Loucy (cell line): Measurements from ENCODE around the gene AURKAIP1.
A peak's percentile ranks its signal among the peaks of the same experiment; 100 is the strongest.

ENCODE experiments used
- H2AFZ ChIP-seq: fragments of 200-600 bp; sonication (generic); 2 replicates; pipeline ENCODE4 v1.6.0; 2016; ENCODE audit warnings: antibody characterized with exemption, mild to moderate bottlenecking, low read length, moderate library complexity
- H3F3A ChIP-seq: fragments of 200-600 bp; 2 replicates; pipeline ENCODE4 v1.6.0; 2016; ENCODE audit warnings: antibody characterized with exemption, low read depth, mild to moderate bottlenecking
- H3K27me3 ChIP-seq: fragments of 200-600 bp; sonication (generic); 2 replicates; pipeline ENCODE4 v1.6.1; 2014; ENCODE audit warnings: low read length, mild to moderate bottlenecking; ENCODE audit not compliant: insufficient read depth, poor library complexity, severe bottlenecking
- H3K36me3 ChIP-seq: fragments of 200-600 bp; sonication (generic); 2 replicates; pipeline ENCODE4 v1.6.1; 2016; ENCODE audit warnings: low read length; ENCODE audit not compliant: insufficient read depth
- H3K4me1 ChIP-seq: fragments of 200-600 bp; sonication (generic); 2 replicates; pipeline ENCODE4 v1.5.1; 2014; ENCODE audit warnings: low read length, mild to moderate bottlenecking; ENCODE audit not compliant: insufficient read depth, poor library complexity, severe bottlenecking
- H3K4me2 ChIP-seq: fragments of 200-600 bp; sonication (generic); 2 replicates; pipeline ENCODE4 v1.6.0; 2014; ENCODE audit warnings: antibody characterized with exemption, low read length, low read depth, mild to moderate bottlenecking; ENCODE audit not compliant: poor library complexity, severe bottlenecking
- H3K4me3 ChIP-seq: fragments of 200-600 bp; sonication (generic); 2 replicates; pipeline ENCODE4 v1.5.1; 2014; ENCODE audit warnings: low read length, mild to moderate bottlenecking, mixed read lengths; ENCODE audit not compliant: poor library complexity, severe bottlenecking
- H3K79me2 ChIP-seq: fragments of 200-600 bp; sonication (generic); 2 replicates; pipeline ENCODE4 v1.6.1; 2014; ENCODE audit warnings: low read length; ENCODE audit not compliant: insufficient read depth
- H3K9ac ChIP-seq: fragments of 200-600 bp; sonication (generic); 2 replicates; pipeline ENCODE4 v1.6.0; 2014; ENCODE audit warnings: mild to moderate bottlenecking, low read depth, low read length, moderate library complexity; ENCODE audit not compliant: poor library complexity, severe bottlenecking
- H3K9me2 ChIP-seq: fragments of 200-600 bp; sonication (generic); replicated peaks from 2 replicates; pipeline ENCODE4 v1.6.1; 2016; ENCODE audit warnings: low read depth, low read length, mixed read lengths
- H3K9me3 ChIP-seq: fragments of 200-600 bp; sonication (generic); 2 replicates; pipeline ENCODE4 v1.6.1; 2014; ENCODE audit warnings: mild to moderate bottlenecking, antibody characterized with exemption, low read length, low read depth; ENCODE audit not compliant: insufficient read depth
- H4K20me1 ChIP-seq: fragments of 200-600 bp; sonication (generic); 2 replicates; pipeline ENCODE4 v1.6.0; 2014; ENCODE audit warnings: antibody characterized with exemption, low read length, mild to moderate bottlenecking; ENCODE audit not compliant: insufficient read depth, poor library complexity, severe bottlenecking
- CTCF ChIP-seq: fragments of 200-600 bp; sonication (generic); conservative IDR thresholded peaks from 2 replicates; pipeline ENCODE4 v1.5.1; 2014; ENCODE audit warnings: mild to moderate bottlenecking, antibody characterized with exemption, low read length
- EZH2phosphoT487 ChIP-seq: fragments of 200-600 bp; IDR thresholded peaks from 2 replicates; pipeline ENCODE4 v1.6.1; 2018; ENCODE audit warnings: antibody characterized with exemption, mild to moderate bottlenecking, moderate library complexity, borderline replicate concordance

AURKAIP1 gene

GRCh38 chr1:1397839-1398523, 23.0 kb upstream of the AURKAIP1 start:
- H3K4me2 ChIP-seq: peak overlapping the region; percentile 98
- TF ChIP-seq EZH2phosphoT487 (no peak), CTCF (no peak)
- peak overlapping the region; percentile 92 for H3K9ac ChIP-seq
- peaks cover 6% of the 10 kb centered on the region for H3K27me3 ChIP-seq
- H3K9me2 ChIP-seq: no peaks in the 10 kb centered on the region
- H3K4me3 ChIP-seq: peak overlapping the region; percentile 87
- no peak overlapping the region for H2AFZ ChIP-seq
- no peaks in the 10 kb centered on the region for H3F3A ChIP-seq
- H3K4me1 ChIP-seq: peaks cover 37% of the 10 kb centered on the region
- H3K36me3 ChIP-seq: peaks cover 49% of the 10 kb centered on the region; the same call in 1 of the 2 replicates
- no peaks in the 10 kb centered on the region for H3K9me3 ChIP-seq
- peaks cover 44% of the 10 kb centered on the region for H4K20me1 ChIP-seq
- peaks cover 86% of the 10 kb centered on the region for H3K79me2 ChIP-seq

- peaks cover 6% of the 10 kb centered on the region for H3K27me3 ChIP-seq
- H3K9me3 ChIP-seq: no peaks in the 10 kb centered on the region
- peaks cover 19% of the 10 kb centered on the region for H3K4me1 ChIP-seq
- H3K9ac ChIP-seq: no peak overlapping the region
- no peak for TF ChIP-seq EZH2phosphoT487
- no peak for TF ChIP-seq CTCF
- H3K4me3 ChIP-seq: no peak overlapping the region
- peaks cover 4% of the 10 kb centered on the region; the same call in 1 of the 2 replicates for H3F3A ChIP-seq
- H4K20me1 ChIP-seq: peaks cover 26% of the 10 kb centered on the region
- H3K9me2 ChIP-seq: no peaks in the 10 kb centered on the region
- H3K79me2 ChIP-seq: peaks cover 70% of the 10 kb centered on the region
- peak overlapping the region; percentile 27 for H3K4me2 ChIP-seq
- H2AFZ ChIP-seq: no peak overlapping the region
- H3K36me3 ChIP-seq: peaks cover 60% of the 10 kb centered on the region; the same call in 1 of the 2 replicates
Measured at GRCh38 chr1:1395166-1395565, 20.2 kb upstream of the AURKAIP1 start.

- TF ChIP-seq EZH2phosphoT487 (no peak), CTCF (no peak)
- H3K36me3 ChIP-seq: peaks cover 71% of the 10 kb centered on the region; the same call in 1 of the 2 replicates
- peaks cover 18% of the 10 kb centered on the region for H3K4me1 ChIP-seq
- no peaks in the 10 kb centered on the region for H3K9me3 ChIP-seq
- peaks cover 6% of the 10 kb centered on the region for H3K27me3 ChIP-seq
- H3K9me2 ChIP-seq: no peaks in the 10 kb centered on the region
- H3F3A ChIP-seq: peaks cover 4% of the 10 kb centered on the region; the same call in 1 of the 2 replicates
- no peak overlapping the region for H2AFZ ChIP-seq
- no peak overlapping the region for H3K4me3 ChIP-seq
- H3K9ac ChIP-seq: no peak overlapping the region
- H3K4me2 ChIP-seq: no peak overlapping the region
- H3K79me2 ChIP-seq: peaks cover 63% of the 10 kb centered on the region
- peaks cover 22% of the 10 kb centered on the region for H4K20me1 ChIP-seq
Measured at GRCh38 chr1:1394116-1394515, 19.1 kb upstream of the AURKAIP1 start.
